ENCODE results near the gene FLNA. TPM values are rescaled to one million over a fixed set of nuclear protein-coding genes. Genes with fewer than 3 reads are reported as not detected.

FLNA gene
- total and polyA plus RNA-seq, 2 of the 13 experiments (the other 11 are each of a cell fraction or from before 2014, with no cell fraction given), result 83.4 to 174 TPM

GRCh38 chrX:154397888-154398667 is 23.6 kb upstream of the FLNA start, which contains the start of gene RPL10 (continued):
- no peak; the same call in 1 of the 2 replicates for TF ChIP-seq MIER3 (CRISPR knock-in tag; IDR thresholded peaks at IDR 0.05; ENCODE audit: borderline replicate concordance)
- peak; percentile 39; the same call in 1 of the 2 replicates for TF ChIP-seq THAP9 (CRISPR knock-in tag; IDR thresholded peaks at IDR 0.05; ENCODE audit: borderline replicate concordance)
- no peak for TF ChIP-seq ZNF10 (CRISPR knock-in tag; IDR thresholded peaks at IDR 0.05; ENCODE audit: borderline replicate concordance, low read depth)
- no peak for TF ChIP-seq SNRNP70 (IDR thresholded peaks at IDR 0.05; ENCODE audit: low read depth, low read length)
- no peak for TF ChIP-seq ZNF781 (CRISPR knock-in tag; IDR thresholded peaks at IDR 0.05; ENCODE audit: borderline replicate concordance, not compliant biosample characterization)
- no peak for TF ChIP-seq NFATC3 (CRISPR knock-in tag; IDR thresholded peaks at IDR 0.05)
- TF ChIP-seq REXO4 (CRISPR knock-in tag; IDR thresholded peaks at IDR 0.05; ENCODE audit: borderline replicate concordance), result no peak
- no peak for TF ChIP-seq ARID2 (CRISPR knock-in tag; IDR thresholded peaks at IDR 0.05; ENCODE audit: borderline replicate concordance)
- TF ChIP-seq PHF5A (CRISPR knock-in tag; IDR thresholded peaks at IDR 0.05; ENCODE audit: low read depth, unreplicated experiment), result no peak
- TF ChIP-seq FOXO4 (CRISPR knock-in tag; conservative IDR thresholded peaks at IDR 0.05), result no peak
- TF ChIP-seq NBN (conservative IDR thresholded peaks at IDR 0.05), result no peak
- TF ChIP-seq RFX1 (IDR thresholded peaks at IDR 0.05), result no peak
- peak; percentile 71; the same call in 1 of the 2 replicates for TF ChIP-seq ZNF124 (CRISPR knock-in tag; IDR thresholded peaks at IDR 0.05)
- TF ChIP-seq SKI (IDR thresholded peaks at IDR 0.05; ENCODE audit: partially characterized antibody), result no peak
- 0 out of 2 replicates have a peak, but pooled peaks have one; percentile 30 for TF ChIP-seq MNT (IDR thresholded peaks at IDR 0.05)
- TF ChIP-seq TBX2 (CRISPR knock-in tag; IDR thresholded peaks at IDR 0.05; ENCODE audit: borderline replicate concordance), result peak; percentile 43; the same call in 1 of the 2 replicates
- TF ChIP-seq MAFG (CRISPR knock-in tag; IDR thresholded peaks at IDR 0.05), result no peak
- peak; percentile 43; the same call in 1 of the 2 replicates for TF ChIP-seq CHD2 (IDR thresholded peaks at IDR 0.05; ENCODE audit: low read depth, low read length)
- TF ChIP-seq ZNF281 (CRISPR knock-in tag; IDR thresholded peaks at IDR 0.05; ENCODE audit: borderline replicate concordance), result no peak
- TF ChIP-seq ZNF383 (CRISPR knock-in tag; IDR thresholded peaks at IDR 0.05; ENCODE audit: borderline replicate concordance), result no peak

Measured in HepG2 (cell line).